ENCODE measurements around the gene UNK.
A peak's percentile ranks its signal among the peaks of the same experiment; 100 is the strongest.

UNK gene

GRCh38 chr17:75773121-75773807 is 11.3 kb upstream of the UNK start:
- DNase-seq (ENCODE audit: low read depth in 4 of 4, low spot score in 1 of 4): no peak

GRCh38 chr17:75773808-75774470 is 10.7 kb upstream of the UNK start:
- DNase-seq (ENCODE audit: low read depth in 4 of 4, low spot score in 1 of 4): no peak

GRCh38 chr17:75774471-75774990 is 10.1 kb upstream of the UNK start:
- DNase-seq (ENCODE audit: low read depth in 4 of 4, low spot score in 1 of 4): no peak

- DNase-seq (ENCODE audit: low read depth in 4 of 4, low spot score in 1 of 4): no peak
These were observed 9.5 kb upstream of the UNK start for GRCh38 chr17:75774991-75775668.

- no peak for DNase-seq (ENCODE audit: low read depth in 4 of 4, low spot score in 1 of 4)
These were observed 8.0 kb upstream of the UNK start for GRCh38 chr17:75776386-75777295.

GRCh38 chr17:75777296-75777922 is 7.2 kb upstream of the UNK start:
- DNase-seq (ENCODE audit: low read depth in 4 of 4, low spot score in 1 of 4): no peak

GRCh38 chr17:75778066-75778860 is 6.3 kb upstream of the UNK start:
- peak in 1 of 4 experiments; percentile 28 for DNase-seq (ENCODE audit: low read depth in 4 of 4, low spot score in 1 of 4)

GRCh38 chr17:75778861-75779249 is 5.8 kb upstream of the UNK start:
- DNase-seq (ENCODE audit: low read depth in 4 of 4, low spot score in 1 of 4): peak in 2 of 4 experiments; percentile 49 to 61

GRCh38 chr17:75779250-75779986 is 5.2 kb upstream of the UNK start:
- peak; percentile 83 to 90 (median 86) for DNase-seq (ENCODE audit: low read depth in 4 of 4, low spot score in 1 of 4)

- no peak for DNase-seq (ENCODE audit: low read depth in 4 of 4, low spot score in 1 of 4)
These were observed 4.4 kb upstream of the UNK start for GRCh38 chr17:75779987-75780889.

GRCh38 chr17:75783069-75783783 is 1.4 kb upstream of the UNK start:
- no peak for DNase-seq (ENCODE audit: low read depth in 4 of 4, low spot score in 1 of 4)

GRCh38 chr17:75783803-75784472 is 668 bp upstream of the UNK start:
- DNase-seq (ENCODE audit: low read depth in 4 of 4, low spot score in 1 of 4): no peak

- DNase-seq (ENCODE audit: low read depth in 4 of 4, low spot score in 1 of 4): peak; percentile 70 to 82 (median 74)
These were observed 647 bp downstream of the UNK start for GRCh38 chr17:75785016-75785890.

- DNase-seq (ENCODE audit: low read depth in 4 of 4, low spot score in 1 of 4): no peak
These were observed 6.6 kb downstream of the UNK start for GRCh38 chr17:75791254-75791653.

GRCh38 chr17:75793460-75793859 is 8.9 kb downstream of the UNK start:
- no peak for DNase-seq (ENCODE audit: low read depth in 4 of 4, low spot score in 1 of 4)
